Mesothelial cell of epicardium (in vitro differentiated cells): ENCODE measurements around the gene C4BPA. TPM values are rescaled to one million over a fixed set of nuclear protein-coding genes. Genes with fewer than 3 reads are reported as not detected.

Experiments used
- DNase-seq, 2 experiments: peaks; one replicate each; pipeline ENCODE4 v3.0.0; 2021; ENCODE audit warnings: low spot score in 2 of 2; ENCODE audit not compliant: unreplicated experiment in 2 of 2
- H3K27ac Mint-ChIP-seq: 2 replicates; pipeline ENCODE4 v1.8.0; 2021; ENCODE audit warnings: mixed read lengths
- H3K27me3 Mint-ChIP-seq: 2 replicates; pipeline ENCODE4 v1.8.0; 2021; ENCODE audit warnings: low read depth, mixed read lengths
- H3K36me3 Mint-ChIP-seq: 2 replicates; pipeline ENCODE4 v1.8.0; 2021; ENCODE audit warnings: mixed read lengths
- H3K4me1 Mint-ChIP-seq: 2 replicates; pipeline ENCODE4 v1.8.0; 2021; ENCODE audit warnings: mixed read lengths
- H3K4me3 Mint-ChIP-seq: 2 replicates; pipeline ENCODE4 v1.8.0; 2021; ENCODE audit warnings: mild to moderate bottlenecking, moderate library complexity, mixed read lengths
- H3K9me3 Mint-ChIP-seq: 2 replicates; pipeline ENCODE4 v1.8.0; 2021; ENCODE audit warnings: mixed read lengths
- total RNA-seq: library from RNA; stranded (reverse); gene quantifications from 3 replicates; pipeline ENCODE4 v1.2.1, GENCODE V29; 2021
- TF ChIP-seq, protein P1 (sequence below): fragments of 200-600 bp; sonication (generic); IDR thresholded peaks from one replicate; pipeline ENCODE4 v1.5.0; 2021; ENCODE audit warnings: antibody characterized with exemption; ENCODE audit not compliant: unreplicated experiment

Gene C4BPA
- total RNA-seq, 1 donor from 2014 or later: 0.20 TPM

DNA sequence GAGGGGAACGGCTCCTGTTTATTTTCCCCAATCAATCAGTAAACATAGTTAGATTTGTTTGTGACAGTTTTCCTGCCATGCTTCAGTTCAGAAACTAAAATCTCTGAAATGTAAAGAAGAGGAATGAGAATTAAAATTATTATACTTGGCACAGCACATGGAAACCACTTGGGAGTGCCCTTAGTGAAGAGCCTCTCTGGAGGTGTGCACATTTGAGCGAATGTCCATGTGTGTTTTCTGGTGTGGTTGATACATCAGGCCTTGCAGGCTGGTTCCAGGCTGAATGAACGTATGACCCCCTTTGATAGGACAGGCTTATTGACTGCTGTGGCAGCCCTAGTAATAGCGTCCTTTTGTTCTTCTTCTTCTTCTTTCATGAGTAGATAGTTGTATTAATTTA is 27.1 kb downstream of the C4BPA start:
- Mint-ChIP-seq H3K4me3 (no peak overlapping the region), H3K9me3 (peaks cover 33% of the 10 kb centered on the region), H3K27ac (no peak overlapping the region), H3K4me1 (no peaks in the 10 kb centered on the region), H3K36me3 (peaks cover 10% of the 10 kb centered on the region), H3K27me3 (no peaks in the 10 kb centered on the region)
- TF ChIP-seq, protein P1, sequence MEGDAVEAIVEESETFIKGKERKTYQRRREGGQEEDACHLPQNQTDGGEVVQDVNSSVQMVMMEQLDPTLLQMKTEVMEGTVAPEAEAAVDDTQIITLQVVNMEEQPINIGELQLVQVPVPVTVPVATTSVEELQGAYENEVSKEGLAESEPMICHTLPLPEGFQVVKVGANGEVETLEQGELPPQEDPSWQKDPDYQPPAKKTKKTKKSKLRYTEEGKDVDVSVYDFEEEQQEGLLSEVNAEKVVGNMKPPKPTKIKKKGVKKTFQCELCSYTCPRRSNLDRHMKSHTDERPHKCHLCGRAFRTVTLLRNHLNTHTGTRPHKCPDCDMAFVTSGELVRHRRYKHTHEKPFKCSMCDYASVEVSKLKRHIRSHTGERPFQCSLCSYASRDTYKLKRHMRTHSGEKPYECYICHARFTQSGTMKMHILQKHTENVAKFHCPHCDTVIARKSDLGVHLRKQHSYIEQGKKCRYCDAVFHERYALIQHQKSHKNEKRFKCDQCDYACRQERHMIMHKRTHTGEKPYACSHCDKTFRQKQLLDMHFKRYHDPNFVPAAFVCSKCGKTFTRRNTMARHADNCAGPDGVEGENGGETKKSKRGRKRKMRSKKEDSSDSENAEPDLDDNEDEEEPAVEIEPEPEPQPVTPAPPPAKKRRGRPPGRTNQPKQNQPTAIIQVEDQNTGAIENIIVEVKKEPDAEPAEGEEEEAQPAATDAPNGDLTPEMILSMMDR: no peak
- DNase-seq: no peak

DNA sequence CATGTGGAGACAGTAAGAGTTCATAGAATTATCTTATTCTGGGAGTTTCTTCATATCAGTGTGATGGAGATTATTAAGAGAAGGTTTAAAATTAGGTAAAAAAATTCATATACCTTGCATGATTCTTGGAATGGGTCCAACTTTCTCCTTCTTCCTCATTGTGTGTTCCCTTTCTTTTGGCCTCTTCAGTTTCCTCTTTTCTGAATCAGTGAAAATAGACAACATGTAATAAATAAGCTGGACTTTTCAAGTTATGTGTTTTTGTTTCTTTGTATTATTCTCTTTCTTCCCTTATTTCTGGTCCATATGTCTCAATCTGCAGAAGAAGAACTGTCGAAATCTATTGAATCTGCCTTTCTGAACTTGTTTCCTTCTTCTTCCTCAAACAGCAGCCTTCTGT is 30.5 kb downstream of the C4BPA start:
- no peak overlapping the region for H3K4me3 Mint-ChIP-seq
- TF ChIP-seq, protein P1: no peak

DNA sequence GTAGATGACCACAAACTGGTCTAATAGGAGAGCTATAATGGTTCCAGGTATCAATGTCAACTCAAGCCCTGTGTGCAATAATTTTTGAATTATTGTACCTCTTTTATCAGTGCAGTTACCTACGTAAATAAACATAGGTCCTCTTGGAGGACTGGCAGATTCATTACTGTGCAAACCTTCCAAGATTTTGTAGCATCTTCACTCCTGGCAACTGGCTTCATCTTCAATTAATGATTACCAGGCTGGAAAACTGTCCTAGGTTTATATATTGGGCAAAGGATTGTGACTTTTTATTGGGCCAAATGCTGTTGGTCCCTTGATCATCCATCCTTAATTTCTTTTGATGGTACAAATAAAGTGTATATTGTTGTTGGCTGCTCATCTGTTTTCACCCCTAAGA is 35.6 kb downstream of the C4BPA start:
- DNase-seq: no peak
- no peak overlapping the region for H3K4me3 Mint-ChIP-seq
- no peaks in the 10 kb centered on the region for H3K27me3 Mint-ChIP-seq
- no peaks in the 10 kb centered on the region for H3K4me1 Mint-ChIP-seq
- peaks cover 4% of the 10 kb centered on the region for H3K9me3 Mint-ChIP-seq
- no peaks in the 10 kb centered on the region for H3K36me3 Mint-ChIP-seq
- TF ChIP-seq, protein P1: no peak
- no peak overlapping the region for H3K27ac Mint-ChIP-seq

More for the DNA sequence above, 30.5 kb downstream of the C4BPA start:
- H3K27ac Mint-ChIP-seq: no peak overlapping the region
- no peaks in the 10 kb centered on the region for H3K27me3 Mint-ChIP-seq
- no peak for DNase-seq
- peaks cover 18% of the 10 kb centered on the region for H3K9me3 Mint-ChIP-seq
- peaks cover 2% of the 10 kb centered on the region for H3K36me3 Mint-ChIP-seq
- H3K4me1 Mint-ChIP-seq: no peaks in the 10 kb centered on the region

DNA sequence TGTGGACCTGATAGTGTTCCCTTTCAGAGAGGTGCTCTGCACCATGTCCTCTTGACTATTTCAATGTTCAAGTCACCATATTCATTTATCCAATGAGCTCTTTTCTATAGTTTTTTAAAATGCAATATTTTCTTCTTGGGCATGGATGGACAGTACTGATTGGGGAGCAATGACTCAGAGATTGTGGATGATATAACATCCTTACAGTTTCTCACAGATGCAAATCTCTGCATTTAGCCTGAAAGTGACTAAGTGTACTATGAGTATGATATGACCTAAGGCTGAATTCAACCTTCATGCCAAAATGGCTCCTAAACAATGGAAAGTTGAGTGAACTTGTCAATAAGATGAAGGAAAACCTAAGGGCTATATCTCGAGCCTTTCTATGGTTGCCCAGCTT is 36.5 kb downstream of the C4BPA start:
- Mint-ChIP-seq H3K36me3 (no peaks in the 10 kb centered on the region), H3K4me3 (no peak overlapping the region), H3K4me1 (no peaks in the 10 kb centered on the region), H3K27me3 (no peaks in the 10 kb centered on the region), H3K27ac (no peak overlapping the region), H3K9me3 (peaks cover 4% of the 10 kb centered on the region)
- TF ChIP-seq, protein P1: no peak
- no peak for DNase-seq

DNA sequence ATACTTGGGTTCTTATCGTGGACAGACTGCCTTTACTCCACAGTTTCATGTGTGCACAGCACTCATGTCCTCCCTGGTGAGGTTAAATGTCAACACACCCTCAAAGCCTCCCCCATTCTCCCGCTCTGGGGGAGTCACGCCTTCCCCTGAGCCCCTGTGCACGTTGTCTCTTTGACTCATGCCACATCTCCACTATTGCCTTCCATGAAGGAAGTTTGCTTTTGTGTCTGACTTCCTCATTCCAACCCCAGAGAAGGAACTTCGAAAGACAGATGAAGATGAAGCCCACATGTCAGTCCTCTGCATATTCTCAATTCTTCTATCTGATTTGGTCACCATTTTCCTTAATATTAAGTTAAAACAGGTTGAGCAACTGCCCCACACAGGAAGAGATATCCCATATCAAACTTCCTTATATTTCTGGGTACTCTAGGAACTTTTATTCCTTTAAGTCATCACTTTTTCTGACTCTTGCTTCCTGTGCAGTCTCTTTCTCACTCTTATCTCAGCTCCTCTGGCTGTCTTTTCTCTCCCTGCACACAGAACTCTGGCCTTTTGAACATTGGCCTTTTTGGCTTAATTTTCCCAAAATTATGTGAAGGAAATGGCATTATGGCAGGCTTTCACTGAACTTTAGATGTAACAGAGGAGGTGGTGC is 41.5 kb downstream of the C4BPA start:
- DNase-seq: no peak
- Mint-ChIP-seq H3K36me3 (no peaks in the 10 kb centered on the region), H3K4me1 (no peaks in the 10 kb centered on the region), H3K4me3 (no peak overlapping the region), H3K9me3 (peaks cover 7% of the 10 kb centered on the region), H3K27me3 (no peaks in the 10 kb centered on the region), H3K27ac (no peak overlapping the region)
- TF ChIP-seq, protein P1: no peak
